HG03025 (cell line): ENCODE data around the gene ATP8A1.

Experiments used
- ATAC-seq: cut with Tn5 transposase; IDR thresholded peaks from one replicate; pipeline ENCODE4 v1.9.1; 2021; ENCODE audit warnings: mild to moderate bottlenecking, moderate library complexity; ENCODE audit not compliant: unreplicated experiment, low FRiP score

The ATP8A1 gene

GRCh38 chr4:42628740-42629139 lies 28.2 kb downstream of the ATP8A1 start:
- no peak for ATAC-seq

- peak; percentile 98 for ATAC-seq
These were observed 28.8 kb downstream of the ATP8A1 start for GRCh38 chr4:42627885-42628646.

DNA sequence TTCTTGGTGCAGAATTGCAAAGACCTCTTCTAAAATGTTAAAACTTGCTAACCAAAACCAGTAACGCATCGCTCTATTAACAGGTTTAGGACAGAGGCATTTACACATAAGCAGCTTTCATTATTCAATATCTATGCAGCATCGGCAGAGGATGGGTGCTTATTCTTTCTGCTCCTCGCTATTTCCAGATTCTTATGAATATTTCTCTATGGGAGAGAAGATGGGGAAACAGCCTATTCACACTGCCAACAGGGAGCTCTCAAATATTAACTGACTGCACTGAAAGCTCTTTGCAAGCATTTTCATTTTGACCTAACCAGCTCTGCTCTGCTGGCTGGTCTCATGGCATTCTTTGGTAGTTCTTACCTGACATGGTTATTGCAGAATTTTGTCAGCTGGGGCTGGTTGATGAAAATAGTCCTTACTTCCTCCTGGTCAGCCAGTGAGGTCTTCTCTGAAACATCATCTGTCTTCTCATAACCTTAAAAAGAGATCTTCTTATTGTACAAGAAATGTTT lies 30.2 kb downstream of the ATP8A1 start:
- no peak for ATAC-seq

DNA sequence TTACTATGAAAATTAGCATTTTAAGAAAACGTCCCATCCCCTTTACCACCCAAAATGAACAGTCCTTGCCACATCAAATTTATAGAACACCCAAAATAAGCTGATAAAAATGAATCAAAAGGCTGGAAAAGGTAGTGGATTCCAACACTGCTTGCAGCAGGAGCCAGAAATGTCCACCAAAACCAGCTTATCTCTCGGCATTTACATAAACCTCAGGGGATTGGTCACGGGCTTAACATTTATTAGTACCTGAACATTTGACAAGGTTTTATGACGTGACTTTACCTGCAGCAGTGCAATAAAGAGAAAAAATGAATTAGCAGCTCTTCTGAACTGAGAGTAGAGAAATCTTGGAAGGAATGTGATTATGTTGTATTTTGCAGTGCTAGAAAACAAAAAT lies 31.6 kb downstream of the ATP8A1 start:
- ATAC-seq: no peak

- no peak for ATAC-seq
These were observed 32.4 kb downstream of the ATP8A1 start for GRCh38 chr4:42624551-42624950.

DNA sequence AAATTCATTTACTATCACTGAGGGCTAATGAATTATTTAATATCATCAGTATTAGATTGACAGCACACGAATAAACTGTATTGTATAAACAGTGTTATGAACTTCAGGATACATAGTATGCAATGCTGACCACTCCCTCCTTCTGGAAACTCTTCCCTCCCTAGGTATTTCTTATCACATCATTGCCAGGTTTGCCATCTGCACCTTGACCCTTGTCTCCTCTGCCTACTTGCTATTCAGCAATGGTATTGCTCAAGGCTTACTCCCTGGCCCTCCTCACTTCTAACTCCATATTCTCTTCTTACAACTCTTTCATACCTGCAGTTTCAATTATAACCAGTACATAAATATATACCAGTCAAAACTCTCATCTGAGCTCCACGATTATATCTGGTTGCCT lies 38.9 kb downstream of the ATP8A1 start:
- ATAC-seq: no peak

GRCh38 chr4:42617030-42617429 lies 39.9 kb downstream of the ATP8A1 start:
- ATAC-seq: no peak

- ATAC-seq: no peak
These were observed 40.3 kb downstream of the ATP8A1 start for GRCh38 chr4:42616572-42616971.

DNA sequence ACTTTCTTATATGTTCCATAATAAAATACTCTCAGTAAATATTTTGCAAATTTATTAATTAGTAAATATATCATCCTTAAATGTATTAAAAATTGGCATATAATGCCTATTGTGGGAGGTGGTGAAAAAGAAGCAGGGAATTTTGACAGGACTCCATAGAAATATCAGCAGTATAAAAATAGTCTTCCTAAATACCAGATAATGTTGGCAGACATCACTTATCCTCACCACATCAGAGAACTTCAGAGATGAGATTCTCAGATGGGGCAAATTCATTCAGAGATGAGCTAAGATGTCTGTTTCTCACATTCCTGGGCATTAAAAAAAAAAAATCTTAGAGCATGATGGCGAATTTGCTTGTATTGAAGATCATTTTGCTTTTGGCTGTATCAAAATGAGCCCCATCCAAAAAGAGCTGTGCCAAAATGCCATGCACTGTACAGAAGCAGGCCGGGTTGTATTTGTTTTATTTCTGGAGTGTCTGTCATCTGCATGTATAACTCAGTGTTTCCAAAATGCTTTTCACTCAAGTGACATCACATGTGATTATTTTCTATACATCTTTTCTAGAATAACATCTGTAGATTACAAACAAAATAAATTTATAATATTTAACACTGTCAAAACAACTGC lies 41.7 kb downstream of the ATP8A1 start:
- no peak for ATAC-seq

- no peak for ATAC-seq
These were observed 44.0 kb downstream of the ATP8A1 start for GRCh38 chr4:42612898-42613297.

DNA sequence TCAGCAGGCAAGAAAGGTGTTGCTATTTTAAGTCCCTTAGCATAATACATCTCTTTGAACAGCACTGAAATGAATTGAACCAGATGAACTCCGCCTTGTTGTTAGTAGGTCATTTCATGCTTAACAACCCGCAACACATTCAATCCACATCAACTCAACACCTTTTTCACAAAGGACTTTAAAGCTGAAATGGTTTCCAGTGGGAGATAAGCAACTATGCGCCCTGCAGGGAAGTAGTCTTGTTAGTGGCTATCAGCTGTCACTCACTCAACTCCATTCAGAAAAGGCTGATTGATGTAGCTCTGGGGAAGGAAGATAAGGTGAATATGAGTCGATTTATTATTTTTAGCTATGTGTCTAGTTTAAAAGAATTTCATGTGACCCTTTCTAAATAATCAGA lies 46.0 kb downstream of the ATP8A1 start:
- ATAC-seq: no peak

DNA sequence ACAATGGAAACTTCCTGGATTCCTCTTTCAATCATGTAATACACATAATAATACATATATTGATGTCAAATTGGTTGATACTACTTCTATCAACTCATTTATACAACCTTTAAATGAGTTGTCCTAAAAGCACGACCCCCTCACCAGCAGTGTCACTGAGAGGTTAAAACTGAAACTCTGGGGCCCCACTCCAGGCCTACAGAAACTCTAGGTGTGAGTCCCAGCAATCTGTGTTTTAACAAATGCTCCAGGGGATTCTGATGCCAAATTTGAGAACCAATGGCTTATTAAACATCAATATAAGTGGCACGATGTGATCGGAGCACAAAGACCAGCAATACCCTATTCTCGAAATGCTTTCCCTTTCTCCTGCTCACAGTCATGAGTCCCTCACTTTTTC lies 47.9 kb downstream of the ATP8A1 start:
- ATAC-seq: no peak

- no peak for ATAC-seq
These were observed 48.4 kb downstream of the ATP8A1 start for GRCh38 chr4:42608551-42608950.

DNA sequence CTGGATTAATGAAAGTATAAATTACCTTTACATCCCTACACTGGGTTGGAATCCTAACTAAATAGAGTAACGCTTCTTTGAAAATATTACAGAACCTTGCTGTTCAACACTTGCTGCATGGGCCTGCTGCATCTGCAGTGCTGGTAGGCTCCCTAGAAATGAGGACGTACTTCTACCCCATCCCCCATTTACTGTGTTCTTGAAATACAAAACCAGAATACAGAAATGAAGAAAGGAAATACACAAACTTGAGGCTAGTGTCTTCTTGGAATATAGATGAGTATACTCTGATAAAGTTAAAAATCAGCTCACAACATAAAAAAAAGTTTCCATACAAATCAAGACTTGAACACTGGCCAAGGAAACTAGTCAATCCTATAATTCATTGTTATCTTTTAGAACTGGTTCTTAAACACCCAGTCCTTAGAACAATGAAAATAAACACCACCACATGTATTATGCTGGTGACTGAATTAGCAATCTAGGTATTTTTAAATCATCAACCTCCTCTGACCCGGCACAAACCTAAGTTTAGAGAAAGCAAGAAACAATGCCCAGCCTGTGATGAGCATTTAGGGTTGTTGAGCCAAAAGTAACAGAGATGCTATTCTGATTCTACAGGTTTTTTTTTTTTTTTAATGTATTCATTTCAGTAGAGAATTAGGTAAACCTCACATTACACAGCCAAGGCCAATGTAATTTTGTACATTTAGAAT lies 49.7 kb downstream of the ATP8A1 start:
- ATAC-seq: no peak

DNA sequence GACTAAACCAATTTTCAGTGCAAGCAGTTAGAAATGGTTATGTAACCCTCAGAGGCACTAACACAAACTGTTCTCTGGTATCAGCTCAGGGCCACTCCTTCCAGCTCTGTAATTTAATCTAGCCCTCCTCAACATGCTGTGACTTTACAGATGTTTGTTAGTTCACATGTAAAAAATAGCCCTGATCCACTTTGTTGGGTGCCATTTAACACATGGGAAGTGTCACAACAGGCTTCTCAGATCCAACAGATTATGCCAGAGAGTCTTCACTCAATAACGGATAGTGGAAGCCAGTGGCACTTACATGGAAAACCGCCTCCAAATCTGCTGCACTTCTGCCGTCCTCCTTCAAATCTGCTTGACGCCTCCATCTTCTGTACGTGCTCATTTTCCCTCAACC lies 51.6 kb downstream of the ATP8A1 start:
- no peak for ATAC-seq

GRCh38 chr4:42603862-42604261 lies 53.0 kb downstream of the ATP8A1 start:
- ATAC-seq: no peak

DNA sequence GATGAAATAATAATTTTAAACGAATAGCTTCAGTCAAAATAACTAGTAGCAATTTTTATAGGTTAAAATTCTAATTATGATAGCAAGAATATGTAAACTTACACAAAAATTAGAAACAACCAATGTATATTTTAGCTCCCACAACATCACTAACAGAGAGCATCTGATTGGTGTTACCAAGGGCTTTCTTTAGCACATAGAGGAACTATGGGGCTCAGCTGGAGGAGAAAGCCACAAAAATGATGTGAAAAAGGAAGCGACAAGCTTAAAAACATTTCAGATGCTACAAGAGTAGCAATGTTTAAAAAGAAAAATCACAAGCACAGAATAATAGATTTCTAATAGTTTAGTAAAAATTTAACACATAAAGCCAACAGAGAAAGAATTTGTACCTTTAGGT lies 56.3 kb downstream of the ATP8A1 start:
- ATAC-seq: no peak

- ATAC-seq: no peak
These were observed 60.0 kb downstream of the ATP8A1 start for GRCh38 chr4:42596918-42597317.

DNA sequence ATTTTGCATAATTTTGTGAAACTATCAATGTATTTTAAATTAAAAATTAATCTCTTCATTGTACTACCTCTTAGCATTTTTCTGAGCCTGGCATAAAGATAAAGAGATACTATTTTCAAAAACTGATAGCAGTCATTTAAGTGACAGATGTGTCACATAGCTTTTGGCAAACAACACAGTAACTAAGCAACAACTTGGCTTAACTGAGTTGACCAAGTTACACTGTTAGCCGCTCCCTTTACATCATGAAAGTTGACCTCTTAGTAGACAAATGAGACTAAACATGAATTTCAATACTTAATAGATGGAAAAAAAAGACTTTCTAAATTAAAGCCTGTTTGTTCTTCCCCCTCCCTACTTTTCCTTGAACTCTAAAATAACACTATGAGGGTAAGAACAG lies 62.0 kb downstream of the ATP8A1 start:
- ATAC-seq: no peak

DNA sequence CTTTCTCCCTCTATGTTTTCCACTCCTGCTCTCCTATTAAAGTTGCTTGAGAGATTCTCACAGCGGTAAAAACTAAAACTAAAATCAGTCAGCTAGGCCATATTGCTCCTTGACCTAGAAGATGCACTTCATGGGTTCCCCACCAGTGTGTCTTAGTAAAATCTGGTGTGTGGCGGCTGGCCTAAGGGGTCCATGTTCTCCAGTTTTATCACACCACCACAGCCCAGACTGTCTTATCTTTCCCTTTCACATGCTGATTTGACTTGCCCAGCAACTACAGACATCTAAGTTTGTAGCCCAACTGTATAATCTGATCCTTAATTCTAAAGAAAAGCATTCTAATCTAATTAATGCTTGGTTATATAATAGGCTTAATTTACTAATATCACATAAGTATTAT lies 68.0 kb downstream of the ATP8A1 start:
- no peak for ATAC-seq

DNA sequence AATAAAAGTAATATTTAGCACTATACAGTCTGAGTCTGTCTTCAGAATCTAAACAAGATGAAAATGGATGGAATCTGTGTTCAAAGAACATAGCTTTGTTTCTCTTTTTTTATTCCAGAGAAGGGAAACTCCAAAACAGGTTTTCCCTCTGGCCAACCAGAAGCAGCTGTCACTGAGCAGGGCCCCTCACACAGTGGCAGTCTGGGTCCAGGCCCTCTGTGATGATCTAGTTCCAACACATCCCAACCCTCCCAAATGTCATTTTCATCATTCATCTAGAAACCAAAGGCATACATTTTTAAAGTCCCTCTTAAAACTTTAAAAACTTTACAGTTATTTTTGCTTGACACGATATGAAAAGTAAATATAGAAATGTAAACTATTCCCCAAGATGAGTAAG lies 70.1 kb downstream of the ATP8A1 start:
- ATAC-seq: no peak
